Right forelimb (tissue), 1 donor: ENCODE measurements around the gene FGFBP3.

Experiments used
- DNase-seq: peaks from one replicate; pipeline ENCODE4 v3.0.0-alpha.2; 2018

Gene FGFBP3

DNA sequence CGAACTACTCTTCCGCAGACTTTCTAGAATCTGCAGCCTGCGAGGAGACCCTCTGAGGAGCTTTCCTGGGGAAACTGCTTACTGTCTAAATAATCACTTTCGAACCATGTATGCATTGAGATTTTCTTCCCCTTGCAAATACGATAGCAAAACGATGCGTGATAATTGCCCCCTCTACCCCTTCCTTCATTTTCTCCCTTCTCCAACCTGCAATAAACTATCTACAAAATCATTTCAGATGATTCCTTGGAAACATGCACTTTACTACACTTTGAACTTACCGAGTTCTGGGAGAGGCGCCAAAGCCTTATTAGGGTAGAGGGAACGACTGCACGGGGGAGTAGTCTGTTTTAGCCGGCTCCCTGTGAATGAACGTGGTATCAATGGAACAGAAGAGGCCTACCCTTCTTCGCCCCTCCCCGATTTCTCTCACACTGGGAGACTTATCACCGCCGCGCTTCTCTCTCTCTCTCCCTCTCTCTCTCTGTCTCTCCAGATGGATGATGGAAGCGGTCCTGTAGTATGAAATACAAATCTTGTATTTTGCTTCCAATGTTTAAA, at the start of gene FGFBP3:
TSS of gene FGFBP3 (minus strand) at position 370 of the 561 bp plus-strand sequence. CDS start 517 bp downstream, outside the sequence.
- peak; percentile 72 for DNase-seq

DNA sequence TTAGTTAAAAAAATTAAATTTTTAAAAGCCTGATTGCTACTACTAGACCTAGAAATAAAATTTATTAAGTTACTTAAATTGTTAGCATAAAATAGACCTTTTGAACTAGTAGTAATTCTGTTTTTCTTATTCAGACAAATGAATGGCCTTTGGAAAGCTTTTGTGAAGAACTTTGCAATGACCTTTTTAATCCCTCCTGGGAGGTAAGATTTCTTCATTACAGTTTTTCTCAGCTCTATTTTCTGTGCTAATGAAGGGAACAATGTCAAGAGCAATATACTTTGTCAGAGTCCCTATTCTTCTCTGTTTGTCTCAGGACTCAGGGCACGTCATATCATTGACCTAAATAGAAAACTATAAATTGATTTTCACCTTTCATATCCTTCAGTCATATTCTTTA, 47.8 kb upstream of the FGFBP3 start:
- DNase-seq = no peak

GRCh38 chr10:91955114-91955513, 45.8 kb upstream of the FGFBP3 start:
- DNase-seq = no peak

- no peak for DNase-seq
Observed at GRCh38 chr10:91953600-91954160, 44.4 kb upstream of the FGFBP3 start.

DNA sequence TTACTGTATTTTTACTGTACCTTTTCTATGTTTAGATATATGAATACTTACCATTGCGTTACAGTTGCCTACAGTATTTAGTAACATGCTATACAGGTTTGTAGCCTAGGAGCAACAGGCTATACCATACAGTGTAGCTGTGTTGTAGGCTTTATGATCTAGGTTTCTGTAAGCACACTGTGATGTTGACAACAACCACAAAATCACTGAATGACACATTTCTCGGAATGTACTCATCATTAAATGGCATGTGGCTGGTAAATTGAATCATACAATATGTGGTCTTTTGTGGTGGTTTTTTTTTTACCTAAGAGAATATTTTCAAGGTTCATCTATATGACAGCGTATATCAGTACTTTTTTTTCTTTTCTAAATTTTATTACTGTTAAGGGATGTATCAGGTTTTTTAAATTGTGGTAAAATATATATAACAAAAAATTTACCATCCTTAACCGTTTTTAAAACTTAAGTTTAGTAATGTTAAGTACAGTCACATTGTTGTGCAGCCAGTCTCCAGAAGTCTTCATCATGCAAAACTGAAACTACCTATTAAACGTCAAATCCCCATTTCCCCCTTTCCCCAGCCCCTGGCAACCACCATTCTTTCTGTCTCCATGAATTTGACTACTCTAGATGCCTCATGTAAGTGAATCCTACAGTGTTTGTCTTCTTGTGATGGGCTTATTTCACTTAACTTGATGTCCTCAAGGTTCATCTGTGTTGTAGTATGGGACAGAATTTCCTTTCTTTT, 35.8 kb upstream of the FGFBP3 start:
- no peak for DNase-seq

GRCh38 chr10:91941426-91941825, 32.1 kb upstream of the FGFBP3 start:
- no peak for DNase-seq

GRCh38 chr10:91939653-91940052, 30.4 kb upstream of the FGFBP3 start:
- DNase-seq = no peak

DNA sequence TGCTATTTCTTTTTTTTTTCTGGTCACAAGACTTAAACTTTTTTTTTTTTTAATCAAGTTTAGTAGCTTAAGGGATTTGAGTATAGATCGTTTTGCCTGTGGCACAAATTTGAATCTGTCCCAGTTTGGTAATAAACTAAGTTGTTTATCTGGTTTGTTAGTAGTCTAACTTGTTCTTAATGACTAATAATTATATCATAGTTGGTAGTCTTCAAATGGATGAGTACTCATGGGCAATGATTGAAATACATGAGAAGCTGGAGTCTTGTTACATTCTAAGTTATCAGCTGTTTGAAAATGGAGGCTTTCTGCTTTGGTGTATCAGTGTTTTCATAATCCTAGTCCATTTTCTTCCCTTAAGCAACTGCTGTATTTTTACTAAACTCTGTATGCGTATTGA, 26.6 kb upstream of the FGFBP3 start:
- no peak for DNase-seq

- DNase-seq = no peak
Observed at GRCh38 chr10:91932737-91933136, 23.5 kb upstream of the FGFBP3 start.

DNA sequence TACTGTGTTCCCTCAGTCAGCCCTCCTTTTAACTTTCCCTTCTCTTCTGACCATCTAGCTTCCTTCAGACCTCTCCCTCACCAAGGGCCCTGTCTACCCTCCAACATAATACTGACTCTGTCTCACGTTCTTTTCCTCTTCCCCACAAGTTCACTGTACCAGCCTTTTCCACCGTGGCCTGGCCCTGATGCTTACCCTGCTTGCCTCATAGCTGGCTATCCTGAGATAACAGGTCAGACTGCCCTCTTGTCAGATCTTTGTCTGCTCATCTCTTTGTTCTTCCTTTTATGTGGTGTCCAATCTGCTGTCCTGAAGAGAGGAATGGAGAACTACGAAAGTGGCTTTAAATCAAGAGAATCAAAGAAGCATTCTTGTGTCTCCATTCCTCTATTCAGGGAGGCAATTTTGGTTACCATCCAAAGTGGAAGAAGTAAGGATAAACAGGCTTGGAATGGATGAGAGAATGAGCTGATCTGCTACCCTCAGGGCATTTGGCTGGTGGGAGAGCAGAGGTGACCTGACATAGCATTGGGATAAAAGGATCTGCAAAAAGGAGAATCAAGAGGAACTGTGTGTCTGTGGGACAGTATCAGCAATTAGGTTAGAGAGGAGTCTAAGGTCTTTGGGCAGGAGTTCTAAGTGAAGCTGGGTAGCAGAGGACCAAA, 22.4 kb upstream of the FGFBP3 start:
- no peak for DNase-seq

GRCh38 chr10:91930939-91931338, 21.7 kb upstream of the FGFBP3 start:
- DNase-seq = no peak

DNA sequence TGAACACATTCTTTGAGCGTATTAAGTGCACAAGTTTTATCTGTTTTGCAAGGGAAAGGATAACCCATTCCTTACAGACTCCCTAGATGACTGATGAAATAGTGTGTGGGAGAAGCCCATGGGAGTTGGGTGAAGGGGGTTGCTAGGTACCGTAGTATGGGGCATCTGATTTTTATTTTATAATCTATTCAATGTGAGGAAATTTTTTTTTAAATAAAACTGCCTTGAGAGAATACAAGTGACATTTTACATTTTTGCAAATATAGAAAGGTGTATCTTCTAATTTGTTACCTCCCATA, 15.7 kb upstream of the FGFBP3 start:
- no peak for DNase-seq

DNA sequence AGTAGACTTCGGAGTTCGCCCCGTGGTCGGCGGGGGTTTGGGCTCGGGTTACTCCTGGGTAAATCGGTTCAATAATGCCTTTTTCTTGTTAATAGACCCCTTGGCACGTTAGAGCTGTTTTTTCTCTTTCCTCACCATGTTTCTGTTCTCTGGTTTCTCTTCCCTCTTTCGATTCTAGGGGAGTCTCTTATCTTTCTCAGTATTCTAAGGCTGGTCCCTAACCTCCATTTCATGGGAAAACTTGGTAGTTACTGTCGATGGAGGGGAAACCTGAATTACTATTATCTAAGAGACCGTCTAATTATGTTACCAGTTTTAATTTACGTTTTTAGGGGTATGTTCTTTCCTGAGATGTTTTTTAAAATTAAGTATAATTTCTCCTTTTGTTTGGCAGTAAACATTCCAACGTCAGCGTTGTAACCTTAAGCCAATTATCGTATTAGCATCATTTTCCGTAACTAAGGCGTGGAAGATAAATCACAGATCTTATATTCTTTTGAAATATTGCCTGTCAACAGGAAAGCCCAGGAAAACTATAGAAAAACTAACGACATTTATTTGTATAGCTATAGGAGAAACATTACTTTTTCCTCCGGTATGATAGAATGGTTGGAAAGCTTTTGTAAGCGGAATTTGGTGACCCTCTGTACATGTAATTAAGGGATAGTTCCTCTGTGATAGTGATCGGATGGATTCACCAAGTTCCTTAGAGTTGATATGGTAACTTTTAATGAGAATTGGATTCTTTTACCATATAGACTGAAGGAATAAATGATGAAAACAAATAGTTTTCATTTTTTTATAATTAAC, 15.1 kb upstream of the FGFBP3 start:
- no peak for DNase-seq

DNA sequence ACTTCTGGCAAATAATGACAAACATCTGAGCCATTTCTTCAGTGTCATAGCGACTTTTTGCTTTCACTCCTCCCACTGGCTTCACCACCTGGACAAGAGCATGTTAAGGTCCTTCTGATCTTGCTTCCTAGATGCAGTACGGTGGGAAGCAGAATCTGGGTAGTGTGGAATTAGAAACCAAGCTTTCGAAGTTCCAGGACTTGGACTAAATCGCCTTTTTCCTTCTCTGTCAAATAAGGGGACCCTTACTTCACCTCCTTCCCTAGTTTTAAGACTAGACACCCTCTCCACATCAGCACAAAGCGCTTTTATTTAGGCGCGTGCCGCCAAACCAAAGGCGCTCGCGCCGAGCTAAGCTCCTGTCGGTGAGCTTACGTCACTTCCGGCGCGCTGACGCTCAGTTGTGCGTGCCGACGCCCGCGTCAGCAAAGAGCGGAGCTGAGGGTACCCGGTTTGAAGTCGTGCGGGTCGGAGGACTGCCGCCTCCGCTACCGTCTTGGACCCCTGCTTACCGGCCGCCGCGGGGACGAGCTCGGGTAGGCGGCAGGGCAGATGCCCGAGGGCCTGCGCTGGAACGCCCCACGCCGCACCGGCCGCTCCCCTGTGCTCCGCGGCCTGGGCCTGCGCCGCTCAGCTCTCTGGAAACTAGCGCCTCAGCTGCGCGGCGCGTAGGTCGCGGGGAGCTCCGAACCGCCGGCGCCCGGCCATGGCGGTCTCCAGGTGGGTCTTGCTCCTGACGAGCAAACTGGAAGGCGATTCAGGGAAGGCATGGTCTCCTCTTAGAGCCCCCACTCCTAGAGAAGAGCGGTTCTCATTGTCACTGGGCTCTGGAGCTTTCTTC, 14.3 kb upstream of the FGFBP3 start, which contains the start of gene BTAF1:
TSS of gene BTAF1 (plus strand) at position 400 of the 841 bp plus-strand sequence. CDS start at position 707, 307 bp downstream.
- DNase-seq = peak; percentile 95

- DNase-seq = no peak
Observed at GRCh38 chr10:91919651-91920050, 10.4 kb upstream of the FGFBP3 start.

DNA sequence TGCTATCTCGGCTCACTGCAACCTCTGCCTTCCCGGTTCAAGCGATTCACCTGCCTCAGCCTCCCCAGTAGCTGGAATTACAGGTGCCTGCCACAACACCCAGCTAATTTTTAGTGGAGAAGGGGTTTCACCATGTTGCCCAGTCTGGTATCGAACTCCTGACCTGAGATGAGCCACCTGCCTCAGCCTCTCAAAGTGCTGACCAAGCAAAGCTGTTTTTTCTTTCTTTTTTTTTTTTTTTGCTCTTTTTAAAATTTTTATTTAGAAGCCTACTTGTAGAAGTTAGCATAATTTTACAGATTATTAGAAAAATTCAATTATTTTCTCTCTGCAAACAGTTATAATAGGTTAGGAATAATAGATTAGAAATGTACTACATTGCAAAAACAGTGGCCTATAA, 1.2 kb upstream of the FGFBP3 start:
- DNase-seq = no peak

- DNase-seq = peak; percentile 88
Observed at GRCh38 chr10:91908337-91909116, 759 bp downstream of the FGFBP3 start.

- no peak for DNase-seq
Observed at GRCh38 chr10:91907914-91908336, 1.4 kb downstream of the FGFBP3 start.

DNA sequence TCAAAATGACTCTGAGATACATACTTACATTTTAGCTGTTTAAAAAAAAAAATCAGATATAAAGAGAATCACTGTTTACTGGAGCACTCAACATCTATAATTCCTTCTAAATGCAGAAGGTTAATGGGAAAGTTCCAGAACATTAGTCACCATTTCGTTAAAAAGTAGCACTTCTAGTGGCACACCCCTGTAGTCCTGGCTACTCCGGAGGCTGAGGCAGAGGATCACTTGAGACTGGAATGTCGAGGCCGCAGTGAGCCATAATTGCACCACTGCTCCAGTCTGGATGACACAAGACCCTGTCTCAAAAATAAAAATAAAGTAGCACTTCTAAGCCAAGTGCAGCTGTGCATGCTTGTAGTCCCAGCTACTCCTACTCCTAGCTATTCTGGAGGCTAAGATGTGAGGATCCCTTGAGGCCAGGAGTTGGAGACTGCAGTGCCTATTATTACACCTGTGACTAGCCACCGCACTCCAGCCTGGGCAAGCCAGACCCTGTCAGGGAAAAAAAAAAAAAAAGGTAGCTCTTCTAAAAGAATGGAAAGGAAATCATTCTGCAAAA, 2.2 kb downstream of the FGFBP3 start:
- no peak for DNase-seq

GRCh38 chr10:91901784-91902677, 7.3 kb downstream of the FGFBP3 start:
- DNase-seq = no peak
